Measurements from ENCODE around the gene CPM.

CPM gene

GRCh38 chr12:68956466-68956865 is 23.5 kb upstream of the CPM start:
- DNase-seq (ENCODE audit: low read depth), result no peak

GRCh38 chr12:68954811-68955210 is 21.8 kb upstream of the CPM start:
- no peak for DNase-seq (ENCODE audit: low read depth)

- no peak for DNase-seq (ENCODE audit: low read depth)
Observed at GRCh38 chr12:68953536-68953935, 20.6 kb upstream of the CPM start.

GRCh38 chr12:68951652-68952051 is 18.7 kb upstream of the CPM start:
- DNase-seq (ENCODE audit: low read depth), result no peak

GRCh38 chr12:68950511-68950910 is 17.5 kb upstream of the CPM start:
- DNase-seq (ENCODE audit: low read depth), result no peak

GRCh38 chr12:68945255-68945654 is 12.3 kb upstream of the CPM start:
- DNase-seq (ENCODE audit: low read depth), result no peak

GRCh38 chr12:68944296-68945076 is 11.5 kb upstream of the CPM start:
- DNase-seq (ENCODE audit: low read depth), result no peak

- no peak for DNase-seq (ENCODE audit: low read depth)
Observed at GRCh38 chr12:68943848-68944247, 10.9 kb upstream of the CPM start.

GRCh38 chr12:68940731-68941130 is 7.8 kb upstream of the CPM start:
- DNase-seq (ENCODE audit: low read depth), result no peak

GRCh38 chr12:68939505-68939904 is 6.5 kb upstream of the CPM start:
- no peak for DNase-seq (ENCODE audit: low read depth)

- no peak for DNase-seq (ENCODE audit: low read depth)
Observed at GRCh38 chr12:68934392-68934791, 1.4 kb upstream of the CPM start.

GRCh38 chr12:68932128-68932960 is 627 bp downstream of the CPM start:
- peak; percentile 2 for DNase-seq (ENCODE audit: low read depth)

GRCh38 chr12:68930178-68930577 is 2.8 kb downstream of the CPM start:
- DNase-seq (ENCODE audit: low read depth), result no peak

- DNase-seq (ENCODE audit: low read depth), result no peak
Observed at GRCh38 chr12:68924546-68924945, 8.4 kb downstream of the CPM start.

GRCh38 chr12:68919581-68920239 is 13.3 kb downstream of the CPM start:
- DNase-seq (ENCODE audit: low read depth), result no peak

GRCh38 chr12:68918960-68919359 is 14.0 kb downstream of the CPM start:
- no peak for DNase-seq (ENCODE audit: low read depth)

- DNase-seq (ENCODE audit: low read depth), result no peak
Observed at GRCh38 chr12:68915055-68915454, 17.9 kb downstream of the CPM start.

- no peak for DNase-seq (ENCODE audit: low read depth)
Observed at GRCh38 chr12:68913682-68914081, 19.3 kb downstream of the CPM start.

GRCh38 chr12:68912916-68913315 is 20.1 kb downstream of the CPM start:
- DNase-seq (ENCODE audit: low read depth), result no peak

- DNase-seq (ENCODE audit: low read depth), result no peak
Observed at GRCh38 chr12:68911197-68911718, 21.7 kb downstream of the CPM start.

GRCh38 chr12:68910128-68910527 is 22.8 kb downstream of the CPM start:
- DNase-seq (ENCODE audit: low read depth), result no peak

GRCh38 chr12:68908076-68908475 is 24.9 kb downstream of the CPM start:
- DNase-seq (ENCODE audit: low read depth), result no peak

- DNase-seq (ENCODE audit: low read depth), result no peak
Observed at GRCh38 chr12:68905733-68906132, 27.2 kb downstream of the CPM start.

Data from activated T-cell treated with anti-CD3 and anti-CD28 coated beads for 1 hour (primary cell).